H1 (cell line): ENCODE measurements around the gene BEST2. TPM values are rescaled to one million over a fixed set of nuclear protein-coding genes. Genes with fewer than 3 reads are reported as not detected.

Source experiments
- CTCF ChIA-PET: fragments of 300-600 bp; sonication (Branson Sonifier 250); formaldehyde crosslinking; loops from one replicate; lab custom pipeline; 2021; ENCODE audit not compliant: partially characterized antibody; lab: Charles Lee
- POLR2A ChIA-PET: fragments of 300-600 bp; sonication (Branson Sonifier 250); formaldehyde crosslinking; loops from one replicate; lab custom pipeline; 2021; ENCODE audit warnings: inconsistent platforms; ENCODE audit not compliant: partially characterized antibody; lab: Charles Lee
- DNase-seq, 2 experiments: peaks; one replicate each; pipeline versions ENCODE4 v3.0.0 to v3.0.0-alpha.2; 2010 to 2022; ENCODE audit warnings: low spot score in 2 of 2, low read depth in 1 of 2, mixed read lengths in 1 of 2
- FAIRE-seq: peaks from 2 replicates; lab custom pipeline; 2011; peaks lifted over from hg19 to GRCh38; lab: Jason Lieb, UNC
- H2AFZ ChIP-seq: 2 replicates; pipeline ENCODE4 v1.8.1; 2012; ENCODE audit warnings: low read length, inconsistent platforms
- H2AK5ac ChIP-seq: 2 replicates; pipeline ENCODE4 v1.6.1; 2013; ENCODE audit warnings: low read depth, low read length
- H2BK120ac ChIP-seq: replicated peaks from 2 replicates; pipeline ENCODE3; 2013; ENCODE audit warnings: low read depth, low read length, inconsistent platforms
- H2BK12ac ChIP-seq: 2 replicates; pipeline ENCODE4 v1.6.1; 2013; ENCODE audit warnings: low read depth, low read length
- H2BK15ac ChIP-seq: 2 replicates; pipeline ENCODE4 v1.6.1; 2013; ENCODE audit warnings: low read length
- H2BK20ac ChIP-seq: 2 replicates; pipeline ENCODE4 v1.6.1; 2013; ENCODE audit warnings: low read length
- H2BK5ac ChIP-seq: 2 replicates; pipeline ENCODE4 v1.6.1; 2013; ENCODE audit warnings: low read depth, low read length
- H3K14ac ChIP-seq: 2 replicates; pipeline ENCODE4 v1.6.1; 2013; ENCODE audit warnings: inconsistent platforms; ENCODE audit not compliant: insufficient read length
- H3K18ac ChIP-seq: 2 replicates; pipeline ENCODE4 v1.6.1; 2013; ENCODE audit warnings: low read length; ENCODE audit errors: extremely low read depth
- H3K23ac ChIP-seq: 2 replicates; pipeline ENCODE4 v1.6.1; 2013; ENCODE audit warnings: inconsistent platforms; ENCODE audit not compliant: insufficient read length
- H3K23me2 ChIP-seq: 2 replicates; pipeline ENCODE4 v1.6.1; 2013; ENCODE audit warnings: low read depth, low read length
- H3K27ac ChIP-seq: 2 replicates; pipeline ENCODE4 v1.6.1; 2011; ENCODE audit warnings: low read depth, low read length, inconsistent platforms
- H3K27me3 ChIP-seq, 4 experiments: replicated peaks in 1 of 4; 1 replicate in 1 of 4; 2 replicates in 3 of 4; pipeline versions ENCODE4 v1.6.1 to v1.8.1; 2011 to 2013; ENCODE audit warnings: low read length in 3 of 4, mild to moderate bottlenecking in 3 of 4, inconsistent platforms in 2 of 4, mixed read lengths in 2 of 4, moderate library complexity in 1 of 4; ENCODE audit not compliant: control insufficient read depth in 3 of 4, insufficient read depth in 3 of 4; ENCODE audit errors: extremely low read depth in 1 of 4
- H3K36me3 ChIP-seq, 4 experiments: 2 replicates each; pipeline versions ENCODE4 v1.6.1 to v1.8.1; 2011 to 2013; ENCODE audit warnings: mild to moderate bottlenecking in 4 of 4, low read length in 3 of 4, moderate library complexity in 2 of 4, control low read depth in 1 of 4, inconsistent platforms in 1 of 4; ENCODE audit not compliant: insufficient read depth in 4 of 4, control insufficient read depth in 2 of 4
- H3K4ac ChIP-seq: replicated peaks from 2 replicates; pipeline ENCODE3; 2013; ENCODE audit warnings: low read length, low read depth, mixed read lengths, inconsistent platforms; ENCODE audit not compliant: insufficient read length
- H3K4me1 ChIP-seq, 4 experiments: replicated peaks in 1 of 4; 1 replicate in 1 of 4; 2 replicates in 3 of 4; pipeline versions ENCODE4 v1.6.1 to v1.8.1; 2011 to 2013; ENCODE audit warnings: low read length in 3 of 4, inconsistent platforms in 2 of 4, mixed read lengths in 1 of 4; ENCODE audit not compliant: insufficient read depth in 4 of 4, control insufficient read depth in 3 of 4
- H3K4me2 ChIP-seq, 2 experiments: 2 replicates each; pipeline versions ENCODE4 v1.6.1 to v1.8.1; 2011 to 2013; ENCODE audit warnings: low read depth in 2 of 2, low read length in 2 of 2, control low read depth in 1 of 2, inconsistent platforms in 1 of 2, mild to moderate bottlenecking in 1 of 2; ENCODE audit not compliant: insufficient read depth in 1 of 2
- H3K4me3 ChIP-seq, 4 experiments: fragments of 200-600, 300-600 bp in 1 of 4; sonication (generic), shearing (Covaris generic), sonication (Bioruptor Twin) in 1 of 4; 2 replicates each; pipeline versions ENCODE4 v1.5.1 to v1.8.1; 2011 to 2016; ENCODE audit warnings: low read length in 4 of 4, low read depth in 3 of 4, control low read depth in 2 of 4, inconsistent platforms in 2 of 4, mild to moderate bottlenecking in 2 of 4, mixed read lengths in 1 of 4, moderate library complexity in 1 of 4; ENCODE audit not compliant: insufficient read depth in 2 of 4; ENCODE audit errors: extremely low read depth in 1 of 4
- H3K56ac ChIP-seq: replicated peaks from 2 replicates; pipeline ENCODE3; 2013; ENCODE audit warnings: low read depth, mild to moderate bottlenecking, mixed read lengths, low read length, inconsistent platforms; ENCODE audit not compliant: insufficient read length
- H3K79me1 ChIP-seq: 2 replicates; pipeline ENCODE4 v1.6.1; 2013; ENCODE audit warnings: low read depth, low read length, control low read depth
- H3K79me2 ChIP-seq, 2 experiments: 2 replicates each; pipeline versions ENCODE4 v1.6.1 to v1.8.1; 2012 to 2013; ENCODE audit warnings: low read length in 2 of 2, mild to moderate bottlenecking in 2 of 2, inconsistent platforms in 1 of 2; ENCODE audit not compliant: insufficient read depth in 2 of 2, control insufficient read depth in 1 of 2
- H3K9ac ChIP-seq, 4 experiments: replicated peaks in 1 of 4; 1 replicate in 1 of 4; 2 replicates in 3 of 4; pipeline versions ENCODE4 v1.6.1 to v1.8.1; 2011 to 2013; ENCODE audit warnings: low read depth in 3 of 4, low read length in 3 of 4, control low read depth in 2 of 4, mild to moderate bottlenecking in 2 of 4, moderate library complexity in 2 of 4, inconsistent platforms in 1 of 4; ENCODE audit errors: extremely low read depth in 1 of 4
- H3K9me3 ChIP-seq, 2 experiments: 2 replicates each; pipeline versions ENCODE4 v1.6.1 to v1.8.1; 2012 to 2013; ENCODE audit warnings: mild to moderate bottlenecking in 2 of 2, moderate library complexity in 2 of 2, control low read depth in 1 of 2, inconsistent platforms in 1 of 2, low read depth in 1 of 2, low read length in 1 of 2, mixed read lengths in 1 of 2; ENCODE audit not compliant: insufficient read depth in 2 of 2
- H4K20me1 ChIP-seq, 2 experiments: replicated peaks in 1 of 2; 2 replicates each; pipeline versions ENCODE3 to v1.8.1; 2011 to 2013; ENCODE audit warnings: inconsistent platforms in 2 of 2, low read length in 2 of 2, mild to moderate bottlenecking in 1 of 2; ENCODE audit not compliant: insufficient read depth in 2 of 2, control insufficient read depth in 1 of 2
- H4K5ac ChIP-seq: 2 replicates; pipeline ENCODE4 v1.6.1; 2013; ENCODE audit warnings: low read length, low read depth, mixed read lengths, inconsistent platforms; ENCODE audit not compliant: insufficient read length
- H4K8ac ChIP-seq: 2 replicates; pipeline ENCODE4 v1.8.0; 2013; ENCODE audit warnings: mild to moderate bottlenecking, moderate library complexity, low read length, inconsistent platforms; ENCODE audit not compliant: insufficient read depth; ENCODE audit errors: extremely low read depth
- H4K91ac ChIP-seq: replicated peaks from 2 replicates; pipeline ENCODE3; 2013; ENCODE audit warnings: low read length, mixed read lengths, inconsistent platforms; ENCODE audit not compliant: insufficient read length
- BCL11A ChIP-seq, 2 experiments: IDR thresholded peaks; one replicate each; pipeline ENCODE4 v1.6.1; 2011; ENCODE audit warnings: low read depth in 2 of 2, low read length in 2 of 2, mild to moderate bottlenecking in 2 of 2
- EZH2 ChIP-seq: fragments of 200-600 bp; sonication (generic); IDR thresholded peaks from 2 replicates; pipeline ENCODE4 v1.7.1; 2012; ENCODE audit warnings: low read depth, mild to moderate bottlenecking, moderate library complexity, low read length, inconsistent platforms; ENCODE audit not compliant: severe bottlenecking
- SP2 ChIP-seq: IDR thresholded peaks from 2 replicates; pipeline ENCODE4 v1.6.1; 2012; ENCODE audit warnings: mild to moderate bottlenecking, low read length, inconsistent platforms
- SRF ChIP-seq: IDR thresholded peaks from 2 replicates; pipeline ENCODE4 v1.6.1; 2011; ENCODE audit warnings: mild to moderate bottlenecking, low read depth, low read length, moderate library complexity
- WGBS, 2 experiments: shearing (Covaris generic) in 1 of 2; methylation state at CpG; one replicate each; pipeline versions ENCODE4 v1.1.6 to v1.1.7; 2013 to 2015; ENCODE audit warnings: low lambda C conversion rate in 2 of 2, mixed read lengths in 2 of 2, inconsistent platforms in 1 of 2, low coverage in 1 of 2, missing lambda C conversion rate in 1 of 2; ENCODE audit not compliant: insufficient replicate concordance in 2 of 2, insufficient coverage in 1 of 2, insufficient read length in 1 of 2; ENCODE audit errors: extremely low coverage in 1 of 2, missing lambda C conversion rate in 1 of 2; 5-methylcytosine and 5-hydroxymethylcytosine counted together
- polyA plus RNA-seq, 7 experiments: library from polyadenylated mRNA; depleted of rRNA in 3 of 7; stranded (reverse) in 5 of 7; unstranded in 2 of 7; fragments of >200 nt in 5 of 7; fragments of 200-250 nt in 2 of 7; gene quantifications; 1 replicate in 5 of 7; 2 replicates in 1 of 7; 4 replicates in 1 of 7; pipeline versions ENCODE4 v1.2.1 to v1.2.3, GENCODE V29; 2011 to 2013; ENCODE audit warnings: missing spikeins in 2 of 7, mixed read lengths in 2 of 7
- total RNA-seq: library from RNA; stranded (reverse); fragmentation: NEBNext Ultra II Directional; extraction: Animal tissue kit (Norgen Biotek cat#: 25700); gene quantifications from 2 replicates; pipeline ENCODE4 v1.2.1, GENCODE V29; 2021
- TF ChIP-seq, protein P1 (sequence below): IDR thresholded peaks from 2 replicates; pipeline ENCODE4 v1.6.1; 2012; ENCODE audit warnings: low read length, inconsistent platforms
- TF ChIP-seq, protein P2 (sequence below): IDR thresholded peaks from 2 replicates; pipeline ENCODE4 v1.6.1; 2012; ENCODE audit warnings: inconsistent platforms

The BEST2 gene
- total and polyA plus RNA-seq, 2 of the 8 experiments (the other 6 are each of a cell fraction or from before 2014, with no cell fraction given): 4.6 to 7.3 TPM

DNA sequence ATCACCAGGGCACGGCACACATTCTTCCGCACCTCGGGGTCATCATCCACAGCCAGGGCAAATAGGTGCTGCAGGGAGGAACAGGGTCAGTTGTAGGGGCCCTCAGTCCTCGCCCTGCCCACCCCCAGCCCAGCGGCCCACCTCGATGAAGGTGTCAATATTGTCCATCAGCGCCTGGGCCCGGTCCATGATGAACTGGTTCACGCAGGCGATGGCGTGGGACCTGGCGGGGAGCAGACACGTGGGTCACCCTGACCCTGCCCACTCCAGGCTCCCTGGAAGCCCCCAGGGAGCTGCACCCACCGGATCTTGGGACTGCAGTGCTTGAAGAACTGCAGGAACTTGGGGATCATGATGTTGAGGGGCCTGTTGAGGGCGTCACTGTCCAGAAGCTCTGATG, 36.5 kb upstream of the BEST2 start:
- Histone ChIP-seq H3K27ac (no peak overlapping the region), H3K79me2 (peaks cover 9 to 37% of the 10 kb centered on the region in 2 experiments), H3K4ac (no peak overlapping the region), H3K18ac (no peak overlapping the region), H4K5ac (no peak overlapping the region), H3K23ac (no peak overlapping the region), H4K20me1 (peaks cover 9 to 23% of the 10 kb centered on the region in 2 experiments), H3K4me3 (no peak overlapping the region), H2BK12ac (no peak overlapping the region), H3K4me2 (no peak overlapping the region), H2BK15ac (no peak overlapping the region), H2AFZ (no peak overlapping the region), H2AK5ac (no peak overlapping the region), H3K14ac (no peak overlapping the region), H3K27me3 (no peaks in the 10 kb centered on the region), H2BK120ac (no peak overlapping the region), H2BK5ac (no peak overlapping the region), H3K56ac (no peak overlapping the region), H3K36me3 (peaks cover 38 to 64% (median 50%) of the 10 kb centered on the region in 4 experiments), H4K8ac (no peak overlapping the region), H3K4me1 (no peaks in the 10 kb centered on the region), H3K9me3 (no peaks in the 10 kb centered on the region), H4K91ac (no peak overlapping the region), H2BK20ac (no peak overlapping the region), H3K9ac (no peak overlapping the region), H3K79me1 (peaks cover 8% of the 10 kb centered on the region; the same call in 1 of the 2 replicates), H3K23me2 (no peaks in the 10 kb centered on the region)
- DNase-seq: no peak
- ChIA-PET POLR2A (interaction anchor here (0.9 to 12.9 kb wide), 7 partner anchors 7 to 34 kb away, joined by 3 to 258 read pairs (median 6); partner anchors contain the start of genes GET3, TNPO2 and TRIR), CTCF (interaction anchor here (0.6 to 13.0 kb wide), 11 partner anchors 8 to 83 kb away, joined by 3 to 81 read pairs (median 6); partner anchors contain the start of gene TRIR)
- FAIRE-seq: no peak
- WGBS, 2 experiments: 90% methylated on average over 15 of the region's 15 CpGs; no CpG with 5 or more reads in 1 of the 2 experiments
- TF ChIP-seq, protein P1, sequence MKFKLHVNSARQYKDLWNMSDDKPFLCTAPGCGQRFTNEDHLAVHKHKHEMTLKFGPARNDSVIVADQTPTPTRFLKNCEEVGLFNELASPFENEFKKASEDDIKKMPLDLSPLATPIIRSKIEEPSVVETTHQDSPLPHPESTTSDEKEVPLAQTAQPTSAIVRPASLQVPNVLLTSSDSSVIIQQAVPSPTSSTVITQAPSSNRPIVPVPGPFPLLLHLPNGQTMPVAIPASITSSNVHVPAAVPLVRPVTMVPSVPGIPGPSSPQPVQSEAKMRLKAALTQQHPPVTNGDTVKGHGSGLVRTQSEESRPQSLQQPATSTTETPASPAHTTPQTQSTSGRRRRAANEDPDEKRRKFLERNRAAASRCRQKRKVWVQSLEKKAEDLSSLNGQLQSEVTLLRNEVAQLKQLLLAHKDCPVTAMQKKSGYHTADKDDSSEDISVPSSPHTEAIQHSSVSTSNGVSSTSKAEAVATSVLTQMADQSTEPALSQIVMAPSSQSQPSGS: no peak
- TF ChIP-seq, protein P2, sequence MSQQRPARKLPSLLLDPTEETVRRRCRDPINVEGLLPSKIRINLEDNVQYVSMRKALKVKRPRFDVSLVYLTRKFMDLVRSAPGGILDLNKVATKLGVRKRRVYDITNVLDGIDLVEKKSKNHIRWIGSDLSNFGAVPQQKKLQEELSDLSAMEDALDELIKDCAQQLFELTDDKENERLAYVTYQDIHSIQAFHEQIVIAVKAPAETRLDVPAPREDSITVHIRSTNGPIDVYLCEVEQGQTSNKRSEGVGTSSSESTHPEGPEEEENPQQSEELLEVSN: no peak
- TF ChIP-seq SRF: no peak
- TF ChIP-seq BCL11A (IDR thresholded peaks at IDR 0.05; ENCODE audit: low read depth in 2 of 2, low read length in 2 of 2): no peak
- TF ChIP-seq EZH2: no peak
- TF ChIP-seq SP2: no peak
